ENCODE measurements around the gene ZYG11A. TPM values are rescaled to one million over a fixed set of nuclear protein-coding genes. Genes with fewer than 3 reads are reported as not detected.
"Not testable (repeated sequence)": the region's sequence is repeated elsewhere in the genome, so short reads cannot be mapped to it uniquely, and the experiment has no call there.

ZYG11A gene
- total RNA-seq, 1 donor from 2014 or later = not detected

DNA sequence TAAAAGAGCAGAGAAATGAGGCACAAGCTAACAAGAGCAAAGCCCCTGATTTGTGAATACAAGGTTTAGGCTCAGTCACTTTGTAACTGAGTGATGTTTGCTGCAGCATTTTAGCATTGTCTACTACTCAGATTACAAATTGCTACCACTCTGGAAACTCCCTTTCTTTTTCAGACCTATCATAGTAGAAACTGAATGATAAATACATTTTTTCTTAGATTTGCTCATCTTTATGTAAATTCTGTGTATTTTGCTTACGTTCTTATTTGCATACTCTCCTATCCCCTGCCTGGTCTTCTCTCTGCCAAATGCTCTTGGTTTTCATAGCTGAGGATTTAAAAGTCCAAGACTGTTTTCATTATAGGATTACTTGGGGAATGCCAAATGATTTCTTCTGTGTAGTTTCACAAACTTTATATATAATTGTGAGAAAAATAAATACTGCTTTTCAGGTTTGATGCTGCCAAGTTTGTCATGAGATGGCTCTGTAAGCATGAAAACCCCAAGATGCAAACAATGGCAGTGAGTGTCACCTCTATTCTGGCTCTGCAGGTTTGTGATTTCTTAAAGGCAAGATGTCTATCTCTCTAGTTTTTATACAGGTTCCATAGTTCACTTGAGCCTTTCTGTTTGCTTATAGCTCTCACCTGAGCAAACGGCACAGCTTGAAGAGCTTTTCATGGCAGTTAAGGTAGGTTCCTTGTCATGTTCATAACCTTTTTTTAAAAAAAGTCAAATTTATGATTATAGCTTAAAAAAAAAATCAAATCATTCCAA is 24.7 kb downstream of the ZYG11A start:
- DNase-seq (ENCODE audit: low spot score) = no peak
- intact Hi-C loops (cut with DNase I) = no loop called here

- intact Hi-C loops (cut with DNase I); DNase-seq (ENCODE audit: low spot score): not testable (repeated sequence)
These were observed 27.2 kb downstream of the ZYG11A start for GRCh38 chr1:52869727-52870126.

GRCh38 chr1:52876843-52877242 is 34.3 kb downstream of the ZYG11A start:
- DNase-seq (ENCODE audit: low spot score) = no peak
- intact Hi-C loops (cut with DNase I) = no loop called here

DNA sequence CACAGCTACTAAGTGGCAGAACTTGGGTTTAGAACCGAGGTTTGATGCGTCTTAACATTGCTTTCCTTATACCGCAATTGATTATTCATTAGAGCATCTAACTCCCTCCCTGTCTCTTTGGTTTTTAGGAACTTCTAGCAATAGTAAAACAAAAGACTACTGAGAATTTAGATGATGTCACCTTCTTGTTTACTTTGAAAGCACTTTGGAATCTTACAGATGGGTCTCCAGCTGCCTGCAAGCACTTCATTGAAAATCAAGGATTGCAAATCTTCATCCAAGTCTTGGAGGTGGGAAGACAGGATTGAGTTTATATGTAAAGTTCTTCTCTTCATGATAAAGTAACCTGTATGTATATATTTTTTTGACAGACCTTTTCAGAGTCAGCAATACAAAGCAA is 35.0 kb downstream of the ZYG11A start:
- intact Hi-C loops (cut with DNase I) = no loop called here
- no peak for DNase-seq (ENCODE audit: low spot score)

DNA sequence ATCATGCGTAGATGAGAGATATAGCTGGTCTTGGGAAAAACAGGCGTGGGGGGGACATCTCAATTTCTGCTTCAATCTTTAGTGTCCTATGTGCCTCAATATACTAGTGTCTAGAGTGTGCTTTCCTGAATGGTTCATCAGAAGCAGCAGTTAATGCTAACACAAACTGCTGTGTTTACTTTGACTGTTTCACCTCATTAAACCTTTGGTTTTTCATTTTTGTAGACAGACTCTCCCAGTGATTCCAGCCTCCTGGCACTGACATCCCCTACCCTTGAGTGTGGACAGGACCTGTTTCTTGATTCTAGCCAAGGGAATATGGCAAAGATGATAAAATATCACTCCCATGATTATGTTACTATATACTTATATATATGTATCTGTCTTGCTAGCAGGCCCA is 37.6 kb downstream of the ZYG11A start:
- intact Hi-C loops (cut with DNase I) = no loop called here
- no peak for DNase-seq (ENCODE audit: low spot score)

GRCh38 chr1:52887483-52887882 is 44.9 kb downstream of the ZYG11A start:
- DNase-seq (ENCODE audit: low spot score) = no peak
- intact Hi-C loops (cut with DNase I) = no loop called here

GRCh38 chr1:52892424-52893215 is 50.1 kb downstream of the ZYG11A start:
- DNase-seq (ENCODE audit: low spot score) = no peak
- intact Hi-C loops (cut with DNase I) = no loop called here

- intact Hi-C loops (cut with DNase I) = no loop called here
- no peak for DNase-seq (ENCODE audit: low spot score)
These were observed 56.9 kb downstream of the ZYG11A start for GRCh38 chr1:52899445-52899894.

DNA sequence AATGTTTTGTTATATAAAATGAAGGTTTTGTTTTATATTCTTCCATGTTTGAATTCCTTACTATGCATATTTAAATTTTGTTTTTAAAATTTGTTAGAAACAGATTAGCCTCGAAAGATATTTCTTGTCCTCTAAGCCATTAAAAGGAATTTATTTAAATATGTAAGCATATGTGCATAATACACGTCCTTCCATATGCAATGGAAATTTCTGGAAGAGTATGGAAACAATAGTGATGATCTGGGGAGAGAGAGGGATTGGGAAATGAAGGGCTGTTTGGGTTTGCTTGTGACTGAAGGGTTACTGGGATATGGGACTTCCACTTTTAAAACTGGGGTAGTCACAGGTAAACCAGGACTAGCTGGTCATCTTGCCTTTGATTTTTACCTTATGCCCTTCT is 57.8 kb downstream of the ZYG11A start:
- intact Hi-C loops (cut with DNase I) = no loop called here
- no peak for DNase-seq (ENCODE audit: low spot score)

DNA sequence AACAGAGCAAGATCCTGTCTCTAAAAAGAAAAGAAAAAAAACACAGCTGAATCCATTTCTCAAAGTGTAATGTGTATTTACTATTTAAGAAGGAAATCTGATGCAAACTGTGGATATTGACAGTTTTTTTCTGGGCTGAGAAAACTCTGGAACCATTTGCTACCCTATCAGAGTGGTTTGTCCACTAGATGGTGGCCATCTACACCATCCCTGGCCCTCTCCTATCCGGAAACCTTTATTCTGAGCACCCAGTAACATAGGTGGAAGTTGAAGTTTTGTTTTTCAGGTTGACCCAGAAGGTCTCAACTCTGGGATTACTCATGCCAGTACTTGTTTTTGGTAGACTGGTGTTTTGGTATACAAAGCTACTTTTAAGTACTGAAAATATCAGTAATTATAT is 58.8 kb downstream of the ZYG11A start:
- intact Hi-C loops (cut with DNase I) = no loop called here
- DNase-seq (ENCODE audit: low spot score) = no peak

DNA sequence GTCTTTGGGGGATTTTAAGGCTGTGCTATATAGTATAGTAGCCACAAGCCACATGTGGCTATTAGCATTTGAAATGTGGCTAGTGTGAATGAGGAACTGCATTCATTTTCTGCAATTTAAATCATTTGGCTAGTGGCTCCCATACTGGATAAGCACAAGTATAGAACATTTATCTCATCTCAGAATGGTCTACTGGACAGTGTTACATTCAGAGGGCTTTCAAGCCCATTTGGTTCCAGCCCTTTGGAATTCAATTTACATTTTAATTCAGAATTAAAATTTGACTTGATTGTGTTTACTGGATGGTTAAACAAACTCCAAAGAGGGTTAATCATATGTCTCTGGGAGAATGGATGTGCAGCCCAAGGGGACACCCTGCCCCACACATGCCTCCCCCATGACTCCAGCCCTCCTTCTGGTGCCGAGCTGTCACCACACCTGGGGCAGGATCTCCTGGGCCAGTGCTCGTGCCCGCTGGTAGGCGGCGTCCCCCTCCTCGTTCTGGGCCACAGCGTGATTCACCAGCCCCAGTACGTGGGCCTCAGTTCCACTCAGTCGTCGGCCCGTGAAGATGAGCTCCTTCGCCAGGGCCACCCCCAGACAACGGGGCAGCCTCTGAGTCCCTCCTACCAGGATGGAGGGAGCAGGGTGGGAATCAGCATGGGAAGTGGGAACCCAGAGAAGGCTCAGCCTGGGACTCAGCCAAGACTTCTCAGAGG is 61.8 kb downstream of the ZYG11A start:
- intact Hi-C loops (cut with DNase I) = loop anchor here (2.0 kb wide), 1 partner anchor 16 kb away; the partner anchor contains the start of gene ECHDC2
- no peak for DNase-seq (ENCODE audit: low spot score)

- DNase-seq (ENCODE audit: low spot score) = no peak
- intact Hi-C loops (cut with DNase I) = loop anchor here (2.0 kb wide), 1 partner anchor 16 kb away; the partner anchor contains the start of gene ECHDC2
These were observed 62.6 kb downstream of the ZYG11A start for GRCh38 chr1:52904927-52905698.

GRCh38 chr1:52906135-52906603 is 63.6 kb downstream of the ZYG11A start:
- intact Hi-C loops (cut with DNase I) = no loop called here

DNA sequence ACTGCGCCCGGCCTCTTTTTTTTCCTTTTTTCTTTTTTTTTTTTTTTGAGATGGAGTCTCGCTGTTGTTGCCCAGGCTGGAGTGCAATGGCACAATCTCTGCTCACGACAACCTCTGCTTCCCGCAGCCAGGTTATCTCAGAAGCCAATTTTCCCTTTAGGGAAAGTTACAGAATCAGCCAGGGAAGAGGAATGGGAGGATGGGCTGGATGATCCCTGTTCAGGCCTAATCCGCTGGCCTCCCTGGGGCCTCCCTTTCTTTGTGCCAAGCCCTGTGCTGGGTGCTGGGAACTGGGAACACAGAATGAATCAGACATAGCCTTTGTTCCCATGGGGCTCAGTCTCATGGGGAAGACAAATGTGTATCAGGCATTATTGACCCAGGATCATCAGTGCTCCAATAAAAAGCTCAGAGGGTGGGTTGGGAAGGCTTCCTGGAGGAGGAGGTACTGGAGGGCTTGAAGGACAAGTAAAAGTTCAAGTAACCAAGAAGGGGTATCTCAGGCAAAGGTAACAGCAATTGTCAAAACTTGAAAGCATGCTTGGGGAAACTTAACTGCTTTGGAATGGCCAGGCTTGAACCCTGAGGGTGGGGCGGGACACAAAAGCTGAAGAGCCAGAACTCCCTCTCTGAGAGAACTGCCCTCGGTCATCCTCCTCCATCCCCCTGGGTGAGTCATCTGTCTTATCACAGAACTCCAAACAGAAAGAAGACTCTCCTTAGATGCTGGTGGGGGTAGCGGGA is 64.7 kb downstream of the ZYG11A start:
- DNase-seq (ENCODE audit: low spot score) = no peak
- intact Hi-C loops (cut with DNase I) = no loop called here

More at GRCh38 chr1:52906135-52906603, 63.6 kb downstream of the ZYG11A start:
- no peak for DNase-seq (ENCODE audit: low spot score)

DNA sequence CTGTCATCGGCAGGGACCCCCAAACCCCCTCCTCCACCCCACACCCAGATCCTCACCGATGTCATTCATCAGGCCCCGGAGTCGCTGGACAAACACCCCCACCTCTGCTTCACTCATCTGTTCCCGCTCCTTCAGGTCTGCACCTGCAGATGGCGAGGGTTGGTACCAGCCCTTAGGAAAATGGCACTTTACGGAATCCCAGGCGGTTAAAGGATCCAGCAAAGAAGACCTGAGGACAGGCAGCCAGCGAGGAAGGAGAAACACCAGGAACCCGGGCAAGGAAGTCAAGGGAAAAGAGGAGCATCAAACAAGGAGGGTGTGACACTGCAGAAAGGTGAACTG is 65.2 kb downstream of the ZYG11A start:
- intact Hi-C loops (cut with DNase I) = no loop called here
- no peak for DNase-seq (ENCODE audit: low spot score)

- no peak for DNase-seq (ENCODE audit: low spot score)
- intact Hi-C loops (cut with DNase I) = no loop called here
These were observed 69.0 kb downstream of the ZYG11A start for GRCh38 chr1:52911541-52911940.

- no peak for DNase-seq (ENCODE audit: low spot score)
- intact Hi-C loops (cut with DNase I) = no loop called here
These were observed 70.5 kb downstream of the ZYG11A start for GRCh38 chr1:52913014-52913413.

DNA sequence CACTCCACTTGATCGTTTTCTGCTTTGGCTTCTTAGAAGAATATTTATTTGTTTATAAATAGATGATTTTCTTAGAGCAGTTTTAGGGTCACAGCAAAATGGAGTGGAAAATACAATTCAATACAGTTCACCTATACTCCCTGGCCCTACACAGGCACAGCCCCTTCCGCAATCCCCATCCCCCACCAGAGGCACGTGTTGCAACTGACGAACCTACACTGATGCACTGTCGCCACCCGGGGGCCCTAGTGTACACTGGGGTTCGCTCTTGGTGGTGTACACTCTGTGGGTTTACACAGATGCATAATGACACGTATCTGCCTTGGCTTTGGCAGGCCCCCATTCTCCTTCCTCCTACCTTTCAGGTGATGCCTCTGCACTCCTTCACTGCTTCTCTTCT is 71.0 kb downstream of the ZYG11A start:
- intact Hi-C loops (cut with DNase I) = no loop called here
- DNase-seq (ENCODE audit: low spot score) = no peak

- no peak for DNase-seq (ENCODE audit: low spot score)
- intact Hi-C loops (cut with DNase I) = no loop called here
These were observed 71.9 kb downstream of the ZYG11A start for GRCh38 chr1:52914463-52914862.

Measured in cardiac septum (tissue), 1 donor.